Left lung (tissue), 14 donors: ENCODE measurements around the gene XBP1. TPM values are rescaled to one million over a fixed set of nuclear protein-coding genes. Genes with fewer than 3 reads are reported as not detected.
"Not testable (repeated sequence)": the region's sequence is repeated elsewhere in the genome, so short reads cannot be mapped to it uniquely, and the experiment has no call there.

Source experiments
- ATAC-seq: fragments of 200-7000 bp; cut with Tn5 transposase; one replicate; pipeline ENCODE4 v1.9.1; 2020; ENCODE audit warnings: moderate library complexity
- DNase-seq, 4 donors: peaks; one replicate each; pipeline ENCODE4 v3.0.0-alpha.2; 2013 to 2020
- H3K27ac ChIP-seq, 2 donors: fragments of 200-600 bp; sonication (generic) in 1 of 2; one replicate each; pipeline versions ENCODE4 v1.5.0 to v1.8.0; 2020 to 2021
- H3K27me3 ChIP-seq, 2 donors: fragments of 200-600 bp; sonication (generic) in 1 of 2; one replicate each; pipeline versions ENCODE4 v1.5.0 to v1.8.0; 2020 to 2021
- H3K36me3 ChIP-seq, 2 donors: fragments of 200-600 bp; sonication (generic) in 1 of 2; one replicate each; pipeline versions ENCODE4 v1.5.0 to v1.8.0; 2020 to 2021
- H3K4me1 ChIP-seq, 2 donors: fragments of 200-600 bp; one replicate each; pipeline ENCODE4 v1.8.0; 2021
- H3K4me3 ChIP-seq, 2 donors: fragments of 200-600 bp; sonication (generic) in 1 of 2; one replicate each; pipeline versions ENCODE4 v1.5.0 to v1.8.0; 2020 to 2021; ENCODE audit warnings: mild to moderate bottlenecking in 1 of 2
- H3K9me3 ChIP-seq, 2 donors: fragments of 200-600 bp; sonication (generic) in 1 of 2; one replicate each; pipeline versions ENCODE4 v1.5.0 to v1.8.0; 2020 to 2021
- CTCF ChIP-seq, 2 donors: fragments of 200-600 bp; sonication (generic) in 1 of 2; IDR thresholded peaks; one replicate each; pipeline versions ENCODE4 v1.5.0 to v1.8.0; 2021; ENCODE audit warnings: antibody characterized with exemption in 2 of 2
- intact Hi-C, 2 donors: fragments of 100-400 bp; cut with DNase I; formaldehyde crosslinking; loops; one replicate each; pipeline versions ENCODE4 v1.11.2 to v1.14.2; 2022
- long read RNA-seq, 12 donors: library from polyadenylated mRNA in 2 of 12; unstranded in 2 of 12; transcript quantifications; one replicate each; pipeline ENCODE4 v2.0.0 and lab custom pipeline, GENCODE V29; 2019 to 2026
- polyA plus RNA-seq, 6 donors: library from polyadenylated mRNA; unstranded; fragments of 120-200 nt; gene quantifications; one replicate each; pipeline ENCODE4 v1.2.1, GENCODE V29; 2013; ENCODE audit not compliant: insufficient read length in 6 of 6
- total RNA-seq, 2 donors: library from RNA; stranded (reverse); fragmentation: NEBNext Ultra II Directional; extraction: Animal tissue kit (Norgen Biotek cat#: 25700); gene quantifications; one replicate each; pipeline ENCODE4 v1.2.1, GENCODE V29; 2021
- donor health status: DM: no; HTN: yes; CAD: no.
- donor health status: DM: no; HTN: no; CAD: no.

Gene XBP1
- total RNA-seq = 100 to 1,000 TPM; 194 to 259 TPM
- 100 to 1,000 TPM in 2 of 6 donors, 10 to 100 TPM in 4; 89.0 to 134 (median 95.4) TPM for polyA plus RNA-seq
- long read RNA-seq, donor 1, transcript XBP1-201 (5 exons, 1,850 nt) = major isoform, 70 of 76 reads
- long read RNA-seq, donor 1, partial matches to known transcripts = 0 of 76 reads
- long read RNA-seq, donor 1, other reads (novel, unspliced or antisense) = 0 of 76 reads
- long read RNA-seq, donor 2, transcript XBP1-201 (5 exons, 1,850 nt) = major isoform, 66 of 78 reads
- long read RNA-seq, donor 2, transcript XBP1-205 (2 exons, 520 nt) = minor isoform, 5 of 78 reads
- long read RNA-seq, donor 2, partial matches to known transcripts = 5 of 78 reads
- long read RNA-seq, donor 2, other reads (novel, unspliced or antisense) = 0 of 78 reads
- long read RNA-seq, donor 3, transcript XBP1-201 (5 exons, 1,850 nt) = major isoform, 30 of 32 reads
- long read RNA-seq, donor 3, partial matches to known transcripts = 0 of 32 reads
- long read RNA-seq, donor 3, other reads (novel, unspliced or antisense) = 0 of 32 reads
- long read RNA-seq, donor 4, transcript XBP1-205 (2 exons, 520 nt) = minor isoform, 5 of 183 reads
- long read RNA-seq, donor 4, transcript XBP1-201 (5 exons, 1,850 nt) = major isoform, 174 of 183 reads
- long read RNA-seq, donor 4, partial matches to known transcripts = 0 of 183 reads
- long read RNA-seq, donor 4, other reads (novel, unspliced or antisense) = 2 of 183 reads
- long read RNA-seq, donor 5, transcript XBP1-201 (5 exons, 1,850 nt) = major isoform, 58 of 65 reads
- long read RNA-seq, donor 5, partial matches to known transcripts = 0 of 65 reads
- long read RNA-seq, donor 5, other reads (novel, unspliced or antisense) = 0 of 65 reads
- long read RNA-seq, donor 6, transcript XBP1-201 (5 exons, 1,850 nt) = major isoform, 38 of 42 reads
- long read RNA-seq, donor 6, partial matches to known transcripts = 0 of 42 reads
- long read RNA-seq, donor 6, other reads (novel, unspliced or antisense) = 0 of 42 reads
- long read RNA-seq, donor 7, transcript XBP1-201 (5 exons, 1,850 nt) = major isoform, 22 of 23 reads
- long read RNA-seq, donor 7, partial matches to known transcripts = 0 of 23 reads
- long read RNA-seq, donor 7, other reads (novel, unspliced or antisense) = 0 of 23 reads
- long read RNA-seq, donor 8, transcript XBP1-201 (5 exons, 1,850 nt) = major isoform, 57 of 64 reads
- long read RNA-seq, donor 8, partial matches to known transcripts = 0 of 64 reads
- long read RNA-seq, donor 8, other reads (novel, unspliced or antisense) = 0 of 64 reads
- long read RNA-seq, donor 9, partial matches to known transcripts = 0 of 1 reads
- long read RNA-seq, donor 9, other reads (novel, unspliced or antisense) = 0 of 1 reads
- long read RNA-seq, donor 10, transcript XBP1-201 (5 exons, 1,850 nt) = major isoform, 565 of 586 reads
- long read RNA-seq, donor 10, partial matches to known transcripts = 1 of 586 reads
- long read RNA-seq, donor 10, other reads (novel, unspliced or antisense) = 9 of 586 reads
- long read RNA-seq, donor 11, transcript XBP1-201 (5 exons, 1,850 nt) = major isoform, 18 of 20 reads
- long read RNA-seq, donor 11, partial matches to known transcripts = 0 of 20 reads
- long read RNA-seq, donor 11, other reads (novel, unspliced or antisense) = 0 of 20 reads
- long read RNA-seq, donor 12, transcript XBP1-201 (5 exons, 1,850 nt) = major isoform, 47 of 51 reads
- long read RNA-seq, donor 12, partial matches to known transcripts = 0 of 51 reads
- long read RNA-seq, donor 12, other reads (novel, unspliced or antisense) = 0 of 51 reads

- Histone ChIP-seq H3K27ac (peak within 1 kb of the TSS; percentile 99), H3K27me3 (no peaks in the 10 kb centered on the region), H3K9me3 (no peaks in the 10 kb centered on the region), H3K36me3 (peaks cover 0 to 35% of the 10 kb centered on the region in 2 donors), H3K4me1 (peaks cover 17 to 64% of the 10 kb centered on the region in 2 donors), H3K4me3 (peak within 1 kb of the TSS; percentile 87 to 92)
- TF ChIP-seq CTCF (IDR thresholded peaks at IDR 0.05) = no peak
- peak; percentile 92 to 98 (median 95) for DNase-seq
- intact Hi-C loops = no loop called here
- peak; percentile 93 for ATAC-seq
These were observed at the start of gene XBP1 for GRCh38 chr22:28800308-28801041. Gene XBP1 (minus strand): TSS chr22:28800569.

DNA sequence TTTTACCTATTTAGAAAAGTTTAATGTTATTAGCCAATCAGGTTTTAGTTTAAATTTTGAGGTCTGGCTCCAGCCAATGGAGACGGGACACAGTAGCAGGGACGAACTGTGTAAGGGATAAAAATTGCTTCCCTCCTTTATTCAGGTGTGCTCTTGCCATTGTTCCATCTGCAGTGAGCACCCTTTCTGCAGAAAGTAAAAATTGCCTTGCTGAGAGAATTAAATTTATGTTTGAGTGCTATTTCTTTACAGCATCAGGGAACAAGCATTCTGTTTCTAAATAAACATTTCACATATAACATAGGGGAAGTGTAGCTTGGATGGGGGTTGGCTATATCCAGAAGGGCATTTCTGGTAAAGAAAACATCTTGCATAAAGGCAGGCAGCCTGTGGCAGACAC is 46.6 kb upstream of the XBP1 start:
- Histone ChIP-seq H3K4me1 (no peaks in the 10 kb centered on the region), H3K27ac (no peak overlapping the region), H3K9me3 (peaks cover 0 to 20% of the 10 kb centered on the region in 2 donors), H3K4me3 (no peak overlapping the region), H3K27me3 (no peaks in the 10 kb centered on the region), H3K36me3 (no peaks in the 10 kb centered on the region)
- intact Hi-C loops = no loop called here
- no peak for ATAC-seq
- no peak for DNase-seq
- TF ChIP-seq CTCF (IDR thresholded peaks at IDR 0.05) = no peak

GRCh38 chr22:28844277-28844676 is 43.9 kb upstream of the XBP1 start:
- H3K27me3 ChIP-seq, intact Hi-C loops, DNase-seq, H3K4me1 ChIP-seq, ATAC-seq, H3K36me3 ChIP-seq, H3K4me3 ChIP-seq: not testable (repeated sequence)
- Histone ChIP-seq H3K27ac (peak overlapping the region in 1 of 2 donors; percentile 57), H3K9me3 (peaks cover 0 to 20% of the 10 kb centered on the region in 2 donors)

GRCh38 chr22:28843633-28844032 is 43.3 kb upstream of the XBP1 start:
- Histone ChIP-seq H3K9me3 (peaks cover 0 to 20% of the 10 kb centered on the region in 2 donors), H3K4me3 (no peak overlapping the region), H3K4me1 (no peaks in the 10 kb centered on the region), H3K27me3 (no peaks in the 10 kb centered on the region), H3K36me3 (no peaks in the 10 kb centered on the region), H3K27ac (peak overlapping the region in 1 of 2 donors; percentile 57)
- no peak for TF ChIP-seq CTCF (IDR thresholded peaks at IDR 0.05)
- ATAC-seq = no peak
- intact Hi-C loops = no loop called here
- DNase-seq = no peak
